ENCODE data around the gene ABCC3.

- TF ChIP-seq CTCF (IDR thresholded peaks at IDR 0.05) (no peak), POLR2AphosphoS5 (IDR thresholded peaks at IDR 0.05) (no peak), EP300 (IDR thresholded peaks at IDR 0.05; ENCODE audit: low read depth) (no peak)
Observed at GRCh38 chr17:50728112-50728429, 93.4 kb downstream of the ABCC3 start.
